Fibroblast of lung (primary cell): ENCODE data around the gene SYNJ2. TPM values are rescaled to one million over a fixed set of nuclear protein-coding genes. Genes with fewer than 3 reads are reported as not detected.

Experiments used
- DNase-seq, 2 donors: peaks; one replicate each; pipeline versions ENCODE4 v3.0.0 to v3.0.0-alpha.2; 2010; ENCODE audit warnings: low read depth in 2 of 2
- H2AFZ ChIP-seq: 2 replicates; pipeline ENCODE4 v1.5.1; 2012; ENCODE audit warnings: low read length, control low read depth, inconsistent platforms
- H3K27ac ChIP-seq: 2 replicates; pipeline ENCODE4 v1.5.1; 2011; ENCODE audit warnings: low read length, control low read depth; ENCODE audit not compliant: insufficient read depth
- H3K27me3 ChIP-seq: 2 replicates; pipeline ENCODE4 v1.5.1; 2011; ENCODE audit warnings: mild to moderate bottlenecking, low read length; ENCODE audit not compliant: control insufficient read depth, insufficient read depth
- H3K36me3 ChIP-seq: 2 replicates; pipeline ENCODE4 v1.5.1; 2011; ENCODE audit warnings: low read length; ENCODE audit not compliant: control insufficient read depth, insufficient read depth
- H3K4me1 ChIP-seq: 2 replicates; pipeline ENCODE4 v1.5.1; 2011; ENCODE audit warnings: low read length; ENCODE audit not compliant: control insufficient read depth, insufficient read depth; ENCODE audit errors: extremely low read depth
- H3K4me2 ChIP-seq: 2 replicates; pipeline ENCODE4 v1.5.1; 2011; ENCODE audit warnings: low read length, control low read depth; ENCODE audit not compliant: insufficient read depth; ENCODE audit errors: extremely low read depth
- H3K4me3 ChIP-seq, 4 experiments: fragments of 200-600 bp in 1 of 4; sonication (generic) in 1 of 4; replicated peaks in 1 of 4; 2 replicates each; pipeline ENCODE4 v1.5.1; 2011 to 2016; ENCODE audit warnings: low read length in 4 of 4, low read depth in 3 of 4, mild to moderate bottlenecking in 3 of 4, control low read depth in 2 of 4, inconsistent platforms in 1 of 4, mixed read lengths in 1 of 4; ENCODE audit not compliant: insufficient read depth in 1 of 4; ENCODE audit errors: control extremely low read depth in 1 of 4
- H3K79me2 ChIP-seq: 2 replicates; pipeline ENCODE4 v1.5.1; 2012; ENCODE audit warnings: mild to moderate bottlenecking, low read length, inconsistent platforms; ENCODE audit not compliant: control insufficient read depth, insufficient read depth
- H3K9ac ChIP-seq: 2 replicates; pipeline ENCODE4 v1.5.1; 2011; ENCODE audit warnings: mild to moderate bottlenecking, low read length, control low read depth; ENCODE audit not compliant: insufficient read depth
- H3K9me3 ChIP-seq: 2 replicates; pipeline ENCODE4 v1.5.1; 2012; ENCODE audit warnings: low read depth, low read length; ENCODE audit not compliant: control insufficient read depth, insufficient read depth
- H4K20me1 ChIP-seq: 2 replicates; pipeline ENCODE4 v1.5.1; 2011; ENCODE audit warnings: low read length; ENCODE audit not compliant: control insufficient read depth, insufficient read depth; ENCODE audit errors: extremely low read depth
- EZH2 ChIP-seq: IDR thresholded peaks from 2 replicates; pipeline ENCODE4 v1.5.1; 2012; ENCODE audit warnings: low read length, control low read depth, mild to moderate bottlenecking; ENCODE audit errors: missing control alignments
- polyA plus RNA-seq, 2 donors: library from polyadenylated mRNA; depleted of rRNA in 1 of 2; stranded (reverse) in 1 of 2; unstranded in 1 of 2; fragments of >200 nt; gene quantifications; 2 replicates each; pipeline ENCODE4 v1.2.1, GENCODE V29; 2011 to 2012; ENCODE audit warnings: missing spikeins in 1 of 2
- total RNA-seq: library from RNA; depleted of rRNA; stranded (reverse); fragments of >200 nt; gene quantifications from 2 replicates; pipeline ENCODE4 v1.2.1, GENCODE V29; 2014
- TF ChIP-seq, protein P1 (sequence below), 2 donors: IDR thresholded peaks in 1 of 2; conservative IDR thresholded peaks in 1 of 2; 1 replicate in 1 of 2; 2 replicates in 1 of 2; pipeline ENCODE4 v1.5.1; 2011 to 2012; ENCODE audit warnings: low read length in 2 of 2, control low read depth in 1 of 2, inconsistent platforms in 1 of 2, low read depth in 1 of 2, mild to moderate bottlenecking in 1 of 2

The SYNJ2 gene
- total and polyA plus RNA-seq, 2 donors (not counting 1 experiment from before 2014, with no cell fraction given), result 23.5 to 57.3 TPM

DNA sequence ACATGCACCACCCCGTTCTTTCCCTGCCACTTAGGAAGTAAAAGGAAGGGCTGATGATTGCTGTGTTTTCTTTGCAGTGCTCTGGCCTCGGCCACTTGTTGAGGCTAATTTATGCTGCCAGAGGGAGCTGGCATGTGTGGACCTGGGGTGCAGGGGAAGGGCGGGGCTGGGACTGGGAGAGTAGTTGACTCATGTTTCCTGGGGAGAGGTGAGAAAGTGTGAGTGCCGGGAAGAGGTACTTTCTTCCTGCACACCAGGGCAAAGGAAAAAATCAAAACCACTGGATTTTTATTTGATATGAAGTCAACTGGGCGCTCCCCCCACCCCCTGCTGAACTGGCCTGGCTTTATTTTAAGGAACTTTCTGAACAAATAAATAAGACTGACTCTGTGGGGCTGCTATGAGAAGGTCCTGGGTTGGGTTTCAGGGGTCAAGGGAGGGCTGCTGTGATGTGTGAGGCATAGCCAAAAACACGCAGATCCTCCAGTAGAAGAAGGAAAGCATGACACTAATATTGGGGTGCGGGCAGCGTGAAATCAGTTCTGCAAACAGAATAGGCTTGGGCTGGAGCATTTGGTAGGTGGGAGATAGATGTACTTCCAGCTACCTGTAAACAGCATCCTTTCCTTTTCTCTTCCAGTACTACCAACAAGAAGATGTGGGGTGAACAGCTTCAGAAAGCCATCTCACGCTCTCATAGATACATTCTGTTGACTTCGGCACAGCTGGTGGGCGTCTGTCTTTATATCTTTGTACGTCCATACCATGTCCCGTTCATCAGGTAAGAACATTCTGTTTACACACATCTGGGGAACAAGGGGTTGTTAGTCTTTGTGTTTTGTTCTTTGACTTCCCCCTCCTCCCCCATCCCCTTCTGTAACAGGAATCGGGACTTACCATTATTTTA, 87.5 kb downstream of the SYNJ2 start:
- no peaks in the 10 kb centered on the region for H4K20me1 ChIP-seq
- H3K79me2 ChIP-seq, result no peaks in the 10 kb centered on the region
- H3K4me2 ChIP-seq, result no peak overlapping the region
- no peak for TF ChIP-seq EZH2
- TF ChIP-seq, protein P1, sequence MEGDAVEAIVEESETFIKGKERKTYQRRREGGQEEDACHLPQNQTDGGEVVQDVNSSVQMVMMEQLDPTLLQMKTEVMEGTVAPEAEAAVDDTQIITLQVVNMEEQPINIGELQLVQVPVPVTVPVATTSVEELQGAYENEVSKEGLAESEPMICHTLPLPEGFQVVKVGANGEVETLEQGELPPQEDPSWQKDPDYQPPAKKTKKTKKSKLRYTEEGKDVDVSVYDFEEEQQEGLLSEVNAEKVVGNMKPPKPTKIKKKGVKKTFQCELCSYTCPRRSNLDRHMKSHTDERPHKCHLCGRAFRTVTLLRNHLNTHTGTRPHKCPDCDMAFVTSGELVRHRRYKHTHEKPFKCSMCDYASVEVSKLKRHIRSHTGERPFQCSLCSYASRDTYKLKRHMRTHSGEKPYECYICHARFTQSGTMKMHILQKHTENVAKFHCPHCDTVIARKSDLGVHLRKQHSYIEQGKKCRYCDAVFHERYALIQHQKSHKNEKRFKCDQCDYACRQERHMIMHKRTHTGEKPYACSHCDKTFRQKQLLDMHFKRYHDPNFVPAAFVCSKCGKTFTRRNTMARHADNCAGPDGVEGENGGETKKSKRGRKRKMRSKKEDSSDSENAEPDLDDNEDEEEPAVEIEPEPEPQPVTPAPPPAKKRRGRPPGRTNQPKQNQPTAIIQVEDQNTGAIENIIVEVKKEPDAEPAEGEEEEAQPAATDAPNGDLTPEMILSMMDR (conservative IDR thresholded peaks at IDR 0.05 in 1 of 2, IDR thresholded peaks at IDR 0.05 in 1 of 2; ENCODE audit: low read depth in 1 of 2, low read length in 2 of 2), result no peak
- H3K27me3 ChIP-seq, result no peaks in the 10 kb centered on the region
- H3K9me3 ChIP-seq, result no peaks in the 10 kb centered on the region
- DNase-seq, result peak; percentile 66 to 81
- H2AFZ ChIP-seq, result no peak overlapping the region
- peak overlapping the region; percentile 13 for H3K9ac ChIP-seq
- H3K27ac ChIP-seq, result peak overlapping the region; percentile 67
- no peak overlapping the region for H3K4me3 ChIP-seq
- peaks cover 14% of the 10 kb centered on the region for H3K4me1 ChIP-seq
- peaks cover 41% of the 10 kb centered on the region for H3K36me3 ChIP-seq

DNA sequence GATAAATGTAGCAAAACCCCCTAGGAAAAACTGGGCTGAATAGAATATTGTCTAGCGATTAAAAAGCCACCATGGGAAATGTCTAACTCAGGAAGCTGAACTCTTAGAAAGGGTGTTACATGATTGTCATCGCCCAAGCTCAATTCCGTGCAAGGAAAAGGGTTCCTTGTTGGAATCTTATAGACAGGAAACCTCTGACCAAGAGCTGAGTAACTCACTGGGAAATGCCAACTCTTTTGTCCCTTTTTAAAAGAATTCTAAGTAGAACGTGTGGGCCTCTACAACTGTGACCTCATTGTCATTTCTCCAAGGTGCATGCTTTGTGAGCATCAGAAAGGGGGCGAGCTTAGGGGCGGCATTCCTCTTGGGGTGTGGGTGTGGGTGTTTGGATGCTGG, 88.1 kb downstream of the SYNJ2 start:
- peak; percentile 24 to 85 for DNase-seq
- Histone ChIP-seq H3K27ac (no peak overlapping the region), H4K20me1 (no peaks in the 10 kb centered on the region), H3K36me3 (peaks cover 35% of the 10 kb centered on the region), H3K4me1 (peaks cover 14% of the 10 kb centered on the region), H3K4me3 (no peak overlapping the region), H3K9ac (no peak overlapping the region), H3K27me3 (no peaks in the 10 kb centered on the region), H3K79me2 (no peaks in the 10 kb centered on the region), H3K4me2 (no peak overlapping the region), H2AFZ (no peak overlapping the region), H3K9me3 (no peaks in the 10 kb centered on the region)
- TF ChIP-seq, protein P1 (conservative IDR thresholded peaks at IDR 0.05 in 1 of 2, IDR thresholded peaks at IDR 0.05 in 1 of 2; ENCODE audit: low read depth in 1 of 2, low read length in 2 of 2), result no peak
- no peak for TF ChIP-seq EZH2

DNA sequence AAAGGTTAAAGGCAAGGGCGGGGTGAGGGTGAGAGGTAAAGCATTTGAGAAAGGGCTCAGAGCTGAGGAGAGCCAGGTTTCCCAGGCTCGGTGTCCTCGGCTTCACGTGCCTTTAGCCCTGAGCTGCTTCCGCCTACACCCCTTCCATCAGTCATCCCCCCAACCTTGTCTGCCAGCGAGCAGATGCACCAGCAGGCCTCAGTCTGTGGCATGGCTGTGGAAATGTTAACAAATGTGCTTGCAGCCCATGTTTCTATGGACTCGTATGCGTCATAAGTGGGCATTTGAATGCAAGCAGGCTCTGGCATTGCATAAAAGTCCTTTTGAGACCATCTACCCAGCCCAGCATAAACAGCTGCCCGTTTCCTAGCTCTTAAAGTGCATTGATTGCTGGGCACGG, 88.8 kb downstream of the SYNJ2 start:
- Histone ChIP-seq H3K36me3 (peaks cover 32% of the 10 kb centered on the region), H3K4me2 (no peak overlapping the region), H3K4me1 (peaks cover 14% of the 10 kb centered on the region), H4K20me1 (no peaks in the 10 kb centered on the region), H2AFZ (no peak overlapping the region), H3K9ac (no peak overlapping the region), H3K9me3 (no peaks in the 10 kb centered on the region), H3K27me3 (no peaks in the 10 kb centered on the region), H3K4me3 (no peak overlapping the region), H3K79me2 (no peaks in the 10 kb centered on the region), H3K27ac (no peak overlapping the region)
- TF ChIP-seq, protein P1 (conservative IDR thresholded peaks at IDR 0.05 in 1 of 2, IDR thresholded peaks at IDR 0.05 in 1 of 2; ENCODE audit: low read depth in 1 of 2, low read length in 2 of 2), result no peak
- no peak for TF ChIP-seq EZH2
- DNase-seq, result no peak
